ENCODE data around the gene RPS6KA6.

RPS6KA6 gene

DNA sequence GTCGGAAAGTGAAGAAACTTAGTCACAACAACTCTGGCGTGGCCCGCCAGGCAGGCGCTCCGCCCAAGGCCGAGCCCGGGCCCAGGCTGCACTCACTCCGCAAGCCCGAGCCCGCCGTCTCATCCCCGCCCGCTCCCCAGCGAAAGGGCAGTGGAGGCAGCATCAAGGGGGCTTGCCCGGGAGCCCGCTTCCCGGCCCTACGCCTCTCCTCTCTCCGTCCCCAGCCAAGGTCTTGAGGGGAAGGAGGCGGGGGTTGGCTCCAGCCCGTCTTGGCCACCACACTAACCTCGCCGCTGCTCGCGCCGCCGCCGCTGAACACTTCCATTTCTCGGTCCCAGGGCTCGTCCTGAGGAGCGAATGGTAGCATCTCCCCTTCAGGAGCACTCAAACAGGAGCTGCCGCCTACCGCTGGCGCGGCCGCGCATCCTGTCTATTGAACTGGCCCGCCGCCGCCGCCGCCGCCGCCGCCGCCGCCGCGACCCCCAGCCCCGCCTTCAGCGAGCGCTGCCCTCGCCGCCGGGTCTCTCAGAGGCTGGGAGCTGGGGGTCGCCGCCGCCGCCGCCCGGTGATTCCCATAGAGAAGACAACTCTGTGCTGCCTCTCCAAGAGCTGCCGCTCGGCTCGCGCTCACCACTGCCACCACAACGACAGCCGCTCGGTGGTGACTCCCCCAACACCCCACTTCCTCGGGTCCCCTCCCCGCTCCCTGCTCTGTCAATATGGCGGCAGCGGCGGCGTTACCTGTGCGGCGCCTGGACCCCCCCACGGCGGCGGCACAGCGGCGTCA lies at the start of gene RPS6KA6:
RPS6KA6 (minus strand) TSS at position 667 of the 787 bp plus-strand sequence; CDS start at position 367, 300 bp downstream.
- DNase-seq = no peak

DNA sequence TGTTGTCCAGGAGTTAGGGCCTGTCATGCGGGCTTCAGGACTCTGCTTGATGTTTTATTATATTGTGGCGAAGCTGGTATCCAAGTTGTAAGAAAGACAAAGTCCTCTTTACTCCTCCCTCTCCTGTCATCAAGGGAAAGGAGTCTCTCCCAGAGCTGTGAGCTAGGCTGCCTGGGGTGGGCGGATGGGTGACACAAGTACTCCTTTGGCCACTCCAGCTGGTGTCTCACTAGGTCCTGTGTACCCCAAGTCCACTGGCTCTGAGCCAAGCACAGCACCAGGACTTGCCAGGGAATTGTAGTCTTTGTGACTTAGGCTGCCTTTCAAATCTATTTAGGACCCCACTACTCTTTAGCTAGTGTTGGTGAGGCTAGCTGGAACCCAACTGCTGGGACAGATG lies 36.7 kb upstream of the RPS6KA6 start:
- DNase-seq = no peak

DNA sequence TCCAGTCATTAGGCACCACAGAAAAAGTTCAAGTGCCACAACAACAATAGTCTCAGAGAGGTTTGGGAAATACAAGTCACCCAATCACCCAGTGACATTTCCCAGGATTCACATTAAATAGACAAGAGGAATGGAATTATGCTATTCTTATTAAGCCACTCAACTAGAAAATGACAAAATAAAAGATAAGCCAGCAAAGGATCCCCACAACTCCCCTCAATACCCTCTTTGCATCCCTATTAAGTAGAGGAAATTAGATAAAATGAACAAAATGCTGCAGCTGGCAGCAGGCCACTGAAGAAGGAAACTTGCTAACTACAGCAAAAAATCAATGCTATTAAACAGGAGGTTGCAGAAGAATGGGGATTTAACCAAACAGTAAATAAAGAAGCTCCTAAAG lies 35.3 kb upstream of the RPS6KA6 start:
- DNase-seq = no peak

DNA sequence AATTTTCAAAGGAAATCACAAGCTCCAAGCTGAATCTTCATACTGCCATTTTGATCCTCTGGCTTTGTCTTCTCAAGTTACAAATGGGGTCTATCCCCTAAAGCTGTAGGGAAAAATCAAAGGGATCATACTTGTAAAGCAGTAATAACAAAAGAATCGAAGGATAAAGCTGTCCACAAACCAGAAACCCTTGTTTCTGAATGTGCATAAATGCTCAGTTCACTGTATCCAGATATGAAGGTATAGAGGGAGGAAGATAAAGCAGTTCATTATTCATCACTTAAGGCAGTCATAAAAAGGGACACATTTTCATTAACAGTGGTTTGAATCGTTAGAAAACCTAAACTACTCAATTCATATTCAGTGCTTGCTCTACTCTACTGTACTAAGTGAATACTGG lies 33.2 kb upstream of the RPS6KA6 start:
- DNase-seq = no peak

DNA sequence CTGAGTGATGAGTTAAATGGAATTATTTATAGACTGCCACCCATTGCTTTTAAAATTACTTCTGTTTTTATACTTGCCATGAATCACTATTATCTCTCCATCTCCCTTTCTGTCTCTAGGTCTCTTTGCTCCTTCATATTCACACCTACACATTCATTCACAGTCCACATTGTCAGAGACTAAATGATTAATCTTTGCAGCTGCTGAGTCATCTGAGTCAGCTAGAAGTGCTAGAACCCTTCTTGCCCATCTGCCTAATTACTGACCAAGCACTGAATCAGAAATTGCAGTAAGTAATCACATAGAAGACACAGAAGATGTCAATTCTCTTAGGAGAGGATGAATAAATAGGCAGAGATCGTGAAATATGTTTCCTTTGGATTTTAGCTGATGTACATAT lies 31.6 kb upstream of the RPS6KA6 start:
- DNase-seq = no peak

DNA sequence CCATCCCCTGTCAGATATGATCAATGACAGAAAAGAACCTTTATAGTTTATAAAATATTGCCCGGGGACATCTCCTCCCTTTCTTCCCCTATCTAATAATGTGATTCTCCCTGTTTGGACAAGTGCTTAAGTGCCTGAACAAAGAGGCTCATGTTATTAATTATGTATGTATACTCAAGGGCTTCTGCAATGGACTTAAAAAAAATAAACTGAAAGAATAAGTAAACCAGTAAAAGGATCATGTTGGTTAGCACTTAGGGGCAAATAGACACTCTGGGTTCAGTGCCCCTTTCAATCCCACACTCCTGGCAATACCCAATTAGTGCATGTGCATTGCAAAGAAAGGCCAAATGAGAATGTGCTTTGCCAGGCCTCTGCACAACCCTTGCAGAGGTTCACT lies 30.7 kb upstream of the RPS6KA6 start:
- DNase-seq = no peak

DNA sequence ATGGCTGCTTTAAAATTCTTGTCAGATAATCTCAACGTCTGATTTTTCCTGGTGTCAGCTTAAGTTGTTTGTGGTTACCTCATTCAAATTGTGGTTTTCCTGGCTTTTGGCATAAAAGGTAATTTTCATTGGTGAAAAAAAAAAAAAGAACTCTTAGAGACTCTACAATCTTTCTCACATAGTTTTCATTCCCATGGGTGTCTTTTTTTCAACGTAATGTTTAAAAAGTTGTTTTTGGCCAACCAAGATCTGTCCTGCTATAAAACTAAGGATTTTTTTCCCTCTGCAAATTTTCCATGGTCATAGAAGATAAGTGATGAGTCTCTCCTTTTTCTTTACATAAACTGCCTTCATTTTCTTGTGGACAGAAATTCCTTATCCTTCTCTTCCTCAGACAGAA lies 28.9 kb upstream of the RPS6KA6 start:
- DNase-seq = no peak

DNA sequence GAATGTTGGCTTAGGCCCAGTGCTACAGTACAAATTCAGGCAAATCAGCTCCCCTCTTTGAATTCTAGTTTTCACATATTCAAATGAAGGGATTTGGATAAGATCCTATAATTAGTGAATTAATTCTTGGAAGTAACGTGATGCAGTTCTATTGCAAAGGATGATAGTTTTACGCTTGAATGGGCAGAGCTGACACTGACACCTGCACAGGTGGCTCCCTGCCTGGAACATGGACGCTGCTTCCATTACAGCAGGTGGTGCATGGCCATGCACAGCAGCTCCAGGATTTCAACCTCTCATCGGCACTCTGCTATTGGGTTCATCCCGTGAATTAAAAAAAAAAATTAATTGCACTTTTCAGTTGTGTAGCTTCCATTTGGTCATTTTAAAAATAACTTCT lies 28.4 kb upstream of the RPS6KA6 start:
- DNase-seq = no peak

DNA sequence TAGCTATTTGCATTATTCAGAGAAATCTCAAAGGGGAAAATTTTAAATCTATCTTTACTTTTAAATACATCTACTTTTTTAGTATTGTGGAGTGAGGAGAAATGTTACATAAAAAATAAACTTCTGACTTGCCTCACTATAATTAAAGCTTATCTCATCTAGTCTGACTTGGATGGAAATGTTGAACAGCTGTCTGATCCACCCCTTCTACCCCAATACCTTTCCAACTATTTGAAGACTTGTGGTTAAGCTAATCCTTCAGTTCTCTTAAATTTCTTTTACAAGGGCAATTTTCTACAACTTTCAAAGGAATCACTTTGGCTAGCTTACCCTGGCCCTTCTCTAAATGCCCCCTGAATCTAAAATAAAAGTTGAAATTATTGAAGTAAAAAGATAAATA lies 17.3 kb upstream of the RPS6KA6 start:
- DNase-seq = no peak

DNA sequence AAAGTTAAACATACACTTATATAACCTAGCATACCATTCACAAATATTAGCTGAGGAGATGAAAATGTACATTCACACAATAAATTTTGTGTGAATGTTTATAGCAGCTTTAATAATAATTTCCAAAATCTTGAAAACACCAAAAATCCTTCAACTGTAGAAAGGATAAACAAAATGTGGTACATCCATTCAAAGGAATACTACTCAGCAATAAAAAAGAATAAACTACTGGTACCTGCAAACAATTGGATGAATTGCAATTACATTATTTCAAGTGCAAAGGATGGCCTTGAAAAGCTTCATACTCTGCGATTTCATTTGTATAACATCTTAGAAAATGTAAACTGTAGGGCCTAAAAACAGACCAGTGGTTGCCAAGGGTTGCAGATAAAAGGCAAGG lies 11.7 kb upstream of the RPS6KA6 start:
- no peak for DNase-seq

DNA sequence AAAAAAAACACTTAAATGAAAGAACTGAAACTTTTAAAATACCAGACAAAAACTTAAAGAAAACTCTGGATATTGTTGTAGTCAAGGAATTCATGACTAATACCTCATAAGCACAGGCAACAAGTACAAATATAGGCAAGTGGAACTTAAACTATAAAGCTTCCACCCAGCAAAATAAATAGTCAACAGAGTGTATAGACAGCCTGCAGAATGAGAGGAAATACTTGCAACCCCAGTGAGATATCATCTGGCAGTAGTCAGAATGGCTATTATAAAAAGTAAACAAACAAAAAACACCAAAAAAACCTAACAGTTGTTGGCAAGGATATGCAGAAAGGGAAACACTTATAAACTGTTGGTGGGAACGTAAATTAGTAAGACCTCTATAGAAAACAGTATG lies 9.6 kb upstream of the RPS6KA6 start:
- no peak for DNase-seq

DNA sequence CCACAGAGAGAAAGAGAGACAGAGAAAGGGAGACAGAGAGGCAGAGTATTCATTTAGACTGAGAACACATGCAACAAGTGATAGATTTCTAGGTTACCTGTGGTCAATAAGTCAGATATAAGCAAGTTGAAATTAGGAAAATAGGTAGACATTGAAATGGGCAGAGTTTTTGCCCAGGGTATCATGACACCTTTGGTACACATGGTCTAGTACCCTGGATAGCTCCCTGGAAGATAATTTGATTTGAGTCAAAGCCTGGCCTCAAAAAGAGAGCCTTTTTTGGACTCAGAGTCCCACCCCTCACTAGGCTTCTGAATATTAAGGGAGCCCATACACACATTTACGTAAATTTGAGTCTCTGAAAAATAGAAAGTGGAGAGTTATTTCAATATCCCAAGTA lies 4.0 kb upstream of the RPS6KA6 start:
- no peak for DNase-seq

DNA sequence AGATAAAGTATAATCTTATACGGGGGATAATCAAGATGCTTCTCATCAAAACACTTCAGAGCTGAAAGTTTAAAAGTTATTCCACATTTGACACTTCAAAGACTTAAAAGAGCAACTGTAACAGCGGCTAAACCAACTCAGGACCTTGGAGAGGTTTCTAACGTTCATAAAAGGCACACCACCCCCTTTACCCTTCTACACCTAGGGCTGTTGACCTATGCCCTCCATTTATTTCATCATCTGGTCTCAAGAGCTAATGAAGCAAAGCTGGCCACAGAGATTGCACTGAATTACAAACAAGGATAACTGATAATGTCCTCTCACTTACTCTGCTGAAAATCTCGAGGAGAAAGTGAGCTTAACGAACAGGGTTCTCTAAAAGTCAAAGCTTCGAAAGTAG lies 1.1 kb upstream of the RPS6KA6 start:
- no peak for DNase-seq

DNA sequence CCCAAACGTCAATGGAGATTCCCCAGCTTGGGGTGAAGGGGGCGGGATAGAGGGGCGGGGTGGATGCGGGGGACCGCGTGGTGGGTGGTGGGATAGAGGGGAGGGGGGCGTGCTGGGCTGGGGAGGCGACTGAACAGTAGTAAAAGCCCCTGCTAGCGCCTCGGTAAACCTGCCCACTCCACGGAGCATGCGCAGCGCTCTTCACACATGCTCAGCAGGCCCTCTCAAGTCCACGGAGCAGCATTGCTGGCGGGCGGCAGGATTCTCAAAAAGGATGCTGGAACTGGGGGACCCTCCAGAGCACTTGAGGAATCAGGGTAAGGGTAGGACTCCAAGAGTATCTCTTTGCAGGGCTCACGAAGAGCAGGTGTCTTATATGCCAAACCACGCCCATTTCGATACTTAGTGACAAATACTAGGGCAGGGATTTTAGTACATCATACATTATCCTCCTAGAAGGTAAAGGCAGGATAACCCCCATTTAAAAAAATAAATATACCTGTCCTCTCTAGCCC lies 378 bp upstream of the RPS6KA6 start:
- no peak for DNase-seq

DNA sequence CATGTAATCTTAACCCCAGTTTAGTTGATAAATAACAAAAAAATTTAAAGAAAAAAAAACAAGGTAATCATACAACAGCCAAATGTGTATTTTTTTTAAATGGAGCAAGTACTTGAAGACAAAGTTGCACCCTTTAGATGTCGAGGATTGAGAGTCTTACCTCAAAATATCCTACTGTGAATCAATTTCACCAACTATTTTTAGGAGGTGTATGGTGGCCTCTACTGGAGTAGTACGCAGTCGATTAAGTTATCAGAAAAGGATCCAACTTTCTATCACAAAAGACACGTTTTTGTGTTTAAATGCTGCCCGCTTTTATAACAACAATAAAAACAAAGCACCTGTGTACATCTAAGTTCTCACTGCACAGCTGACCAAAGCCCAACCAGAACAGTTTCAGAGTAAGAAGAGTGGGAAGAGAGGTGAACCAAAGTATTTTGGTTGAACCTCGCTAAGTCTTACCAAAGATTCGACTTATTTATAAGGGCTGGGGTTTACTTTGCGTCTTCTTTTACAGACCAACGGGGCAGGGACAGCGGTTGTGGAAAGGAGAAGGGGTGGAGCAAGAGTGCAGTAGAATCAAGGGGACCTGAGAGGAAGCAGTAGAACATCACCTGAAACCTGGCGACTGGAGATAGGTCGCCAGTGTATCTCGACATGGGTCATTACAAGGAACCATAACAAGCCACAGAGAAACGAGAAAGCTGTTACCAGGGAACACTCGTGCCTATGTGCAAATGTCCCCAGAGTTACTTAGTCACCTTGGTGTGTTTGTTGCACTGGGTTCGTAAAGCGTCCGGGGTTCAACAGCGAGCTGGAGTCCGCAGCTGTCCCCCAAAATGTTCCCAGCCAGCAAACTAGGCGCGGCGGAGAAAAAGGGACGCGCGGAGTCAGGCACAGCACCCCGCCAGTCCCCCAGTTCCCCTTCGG lies 1.1 kb downstream of the RPS6KA6 start:
- no peak for DNase-seq

DNA sequence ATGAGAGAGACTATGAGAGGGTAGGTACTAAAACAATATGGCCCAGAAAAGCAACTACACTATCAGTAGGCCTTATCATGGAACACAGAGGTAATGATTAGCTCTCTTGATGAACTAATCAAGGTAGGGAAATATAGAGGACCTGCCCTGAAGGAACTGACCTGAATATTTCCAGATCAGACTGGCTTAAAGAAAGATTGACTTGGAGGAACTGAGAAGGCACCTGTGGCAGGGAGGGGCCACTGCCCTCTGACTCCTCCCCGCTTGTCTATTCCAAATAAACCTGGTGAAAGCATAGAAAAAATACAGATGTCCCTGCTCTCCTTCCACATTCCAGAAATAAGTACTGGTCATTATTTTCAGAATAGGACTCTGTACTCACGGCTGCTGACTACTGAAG lies 5.5 kb downstream of the RPS6KA6 start:
- DNase-seq = no peak

DNA sequence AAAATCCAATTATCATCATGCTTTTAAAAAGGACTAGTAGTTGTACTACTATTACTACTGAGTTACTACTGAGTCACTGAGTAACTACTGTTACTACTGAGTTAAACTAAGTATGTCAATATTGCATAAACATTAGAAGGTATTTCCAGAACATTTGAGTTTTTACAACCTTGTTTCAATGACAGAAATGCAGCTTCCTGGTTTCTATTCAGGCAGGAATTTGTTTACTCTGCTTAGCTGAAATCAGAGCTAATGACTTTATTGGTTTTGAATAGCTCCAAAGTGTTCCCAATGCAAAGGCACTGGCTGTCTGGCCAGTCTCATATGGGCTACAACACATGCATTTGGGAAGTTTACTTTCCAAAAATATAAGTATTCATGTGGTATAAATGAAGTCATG lies 12.0 kb downstream of the RPS6KA6 start:
- no peak for DNase-seq

DNA sequence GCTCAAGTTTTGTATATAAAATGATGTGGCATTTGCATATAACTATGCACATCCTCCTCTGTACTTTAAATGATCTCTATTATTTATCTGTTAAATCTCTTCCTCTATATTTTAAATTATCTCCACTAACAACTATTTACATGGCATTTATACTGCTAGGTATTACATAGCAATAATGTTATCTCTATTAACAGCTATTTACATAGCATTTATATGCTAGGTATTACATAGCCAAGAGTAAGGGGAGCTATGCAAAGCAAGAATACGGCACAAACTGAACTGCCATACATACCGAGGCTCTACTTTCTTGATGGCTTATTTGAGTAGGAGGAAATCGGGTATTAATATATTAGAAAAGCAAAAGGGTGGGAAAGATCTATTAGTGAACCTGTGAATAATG lies 12.7 kb downstream of the RPS6KA6 start:
- DNase-seq = no peak

DNA sequence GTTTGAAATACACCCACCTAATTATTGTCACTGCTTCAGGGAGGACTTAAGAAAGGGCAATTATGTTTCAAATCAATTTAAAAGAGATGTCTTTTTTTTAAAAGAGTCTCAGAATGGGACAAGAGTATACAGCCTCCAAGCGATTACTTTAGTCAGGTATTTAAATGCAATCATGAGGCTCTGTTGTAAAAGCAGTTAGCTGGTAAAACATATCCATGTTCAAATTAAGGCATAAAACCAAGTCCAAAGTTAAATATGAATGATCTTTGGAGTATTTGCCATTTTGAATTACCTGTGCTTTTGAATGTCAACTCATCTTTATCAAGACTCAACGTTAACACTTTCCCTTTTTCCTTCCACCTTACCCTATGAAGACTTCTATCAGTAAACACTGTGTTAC lies 13.7 kb downstream of the RPS6KA6 start:
- DNase-seq = no peak

DNA sequence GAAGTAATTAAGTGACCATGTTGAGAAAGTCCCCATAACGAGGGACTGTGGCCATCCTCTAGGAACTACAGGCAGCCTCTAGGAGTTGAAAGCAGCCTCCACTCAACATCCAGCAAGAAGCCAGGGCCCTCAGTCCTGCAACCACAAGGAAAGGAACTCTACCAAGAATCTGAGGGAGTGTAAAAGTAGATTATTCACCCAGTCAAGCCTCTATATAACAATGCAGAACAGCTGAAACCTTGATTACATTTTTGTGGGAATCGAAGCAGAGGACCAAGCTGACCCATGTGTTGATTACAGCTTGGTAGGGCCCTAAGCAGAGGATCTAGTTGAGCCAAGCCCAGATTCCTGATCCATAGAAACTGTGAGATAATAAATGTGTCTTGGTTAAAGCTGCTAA lies 17.1 kb downstream of the RPS6KA6 start:
- DNase-seq = no peak

DNA sequence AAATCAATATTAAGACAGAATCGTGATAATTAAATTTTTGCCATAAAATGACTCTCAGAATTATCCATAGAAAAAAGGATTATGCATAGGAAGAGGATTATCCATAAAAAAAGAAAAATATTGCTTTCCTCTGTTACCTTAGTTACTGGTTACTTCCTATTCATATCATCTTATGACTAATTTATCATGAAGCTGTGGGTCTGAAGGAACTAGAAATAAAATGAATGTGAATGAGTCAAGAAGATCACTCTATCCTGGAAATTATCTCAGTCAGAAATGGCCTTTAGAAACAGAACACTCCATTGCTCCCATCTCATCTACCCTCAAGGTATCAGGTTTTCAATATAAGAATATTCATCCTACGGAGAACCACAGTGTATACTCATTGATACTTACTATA lies 19.4 kb downstream of the RPS6KA6 start:
- DNase-seq = no peak

DNA sequence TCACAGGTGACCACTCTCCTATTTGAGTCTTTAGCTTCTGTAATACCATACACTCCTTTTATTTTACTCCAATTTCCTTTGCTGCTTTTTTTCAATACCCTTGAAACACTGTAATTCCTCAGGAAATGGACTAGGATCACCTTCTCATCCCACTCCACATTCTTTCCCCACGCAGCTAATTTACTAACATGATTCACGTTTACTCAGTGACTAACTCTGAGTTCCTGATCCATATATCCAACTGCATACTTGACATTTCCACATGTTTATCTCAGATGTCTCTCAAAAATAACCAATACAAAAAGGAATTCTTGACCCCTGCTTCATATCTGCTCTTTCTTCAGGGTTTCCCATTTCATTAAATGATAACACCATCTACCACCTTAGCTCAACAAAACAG lies 19.9 kb downstream of the RPS6KA6 start:
- DNase-seq = no peak

DNA sequence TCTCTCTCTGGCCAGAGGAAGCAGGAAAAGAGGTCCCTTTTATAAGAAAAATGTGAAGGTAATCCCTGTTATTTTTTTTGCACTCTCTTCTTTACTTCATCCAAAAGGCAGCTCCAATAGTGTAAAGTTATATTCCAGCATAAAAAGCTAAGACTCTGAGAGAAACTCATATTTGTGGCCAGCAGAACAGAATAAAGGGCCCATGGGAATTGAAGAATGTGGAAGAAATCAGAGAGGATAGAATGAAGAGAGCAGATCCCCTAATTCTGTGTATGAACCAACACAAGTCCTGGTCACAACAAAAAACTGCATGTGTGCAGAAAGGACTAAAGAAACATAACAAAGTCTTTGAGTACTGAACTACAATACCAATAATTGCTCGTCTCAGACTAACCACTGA lies 22.3 kb downstream of the RPS6KA6 start:
- DNase-seq = no peak

DNA sequence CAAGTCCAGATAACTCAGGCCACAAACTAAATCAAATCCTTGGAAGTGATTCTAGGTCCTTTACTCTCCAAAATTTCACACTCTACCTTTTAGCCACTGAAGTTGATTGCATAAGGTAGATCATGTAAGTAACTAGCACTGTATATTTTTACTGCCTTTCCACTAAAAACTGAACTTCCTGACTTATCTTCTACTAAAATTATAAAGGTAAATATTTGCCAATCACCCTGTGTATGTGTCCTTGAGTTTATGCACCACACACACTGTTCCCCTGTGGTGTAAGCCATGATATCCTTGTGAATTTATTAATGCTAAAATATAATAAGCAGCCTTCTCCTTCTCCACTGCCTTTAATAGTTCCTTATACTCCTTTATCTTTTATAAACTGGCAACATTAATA lies 25.6 kb downstream of the RPS6KA6 start:
- DNase-seq = no peak

All from CD4-positive, alpha-beta T cell treated with Interleukin-17A for 4 hours (primary cell).